Stimulated activated naive CD8-positive, alpha-beta T cell treated with anti-CD3 and anti-CD28 coated beads, Interleukin-15, amount 100 ng/mL, for 72 hours (primary cell): ENCODE measurements around the gene CES3.
"Not testable (repeated sequence)": the region's sequence is repeated elsewhere in the genome, so short reads cannot be mapped to it uniquely, and the experiment has no call there.

Experiments
- ATAC-seq: fragments of 150-1000 bp; cut with Tn5 transposase; 2 replicates; pipeline ENCODE4 v1.10.0; 2021; ENCODE audit warnings: mild to moderate bottlenecking, moderate library complexity
- DNase-seq, 2 donors: peaks; one replicate each; pipeline ENCODE4 v3.0.0; 2021 to 2022
- H3K27ac Mint-ChIP-seq, 2 donors: one replicate each; pipeline ENCODE4 v1.8.0; 2022; ENCODE audit warnings: mild to moderate bottlenecking in 2 of 2, mixed read lengths in 2 of 2, moderate library complexity in 2 of 2
- H3K27me3 Mint-ChIP-seq: one replicate; pipeline ENCODE4 v1.8.0; 2022; ENCODE audit warnings: mixed read lengths
- H3K4me1 Mint-ChIP-seq: one replicate; pipeline ENCODE4 v1.8.0; 2022; ENCODE audit warnings: mild to moderate bottlenecking, mixed read lengths
- H3K4me3 Mint-ChIP-seq, 2 donors: one replicate each; pipeline ENCODE4 v1.8.0; 2022; ENCODE audit warnings: mild to moderate bottlenecking in 2 of 2, mixed read lengths in 2 of 2, moderate library complexity in 1 of 2
- H3K9me3 Mint-ChIP-seq, 2 donors: one replicate each; pipeline ENCODE4 v1.8.0; 2022; ENCODE audit warnings: mixed read lengths in 2 of 2

Gene CES3

DNA sequence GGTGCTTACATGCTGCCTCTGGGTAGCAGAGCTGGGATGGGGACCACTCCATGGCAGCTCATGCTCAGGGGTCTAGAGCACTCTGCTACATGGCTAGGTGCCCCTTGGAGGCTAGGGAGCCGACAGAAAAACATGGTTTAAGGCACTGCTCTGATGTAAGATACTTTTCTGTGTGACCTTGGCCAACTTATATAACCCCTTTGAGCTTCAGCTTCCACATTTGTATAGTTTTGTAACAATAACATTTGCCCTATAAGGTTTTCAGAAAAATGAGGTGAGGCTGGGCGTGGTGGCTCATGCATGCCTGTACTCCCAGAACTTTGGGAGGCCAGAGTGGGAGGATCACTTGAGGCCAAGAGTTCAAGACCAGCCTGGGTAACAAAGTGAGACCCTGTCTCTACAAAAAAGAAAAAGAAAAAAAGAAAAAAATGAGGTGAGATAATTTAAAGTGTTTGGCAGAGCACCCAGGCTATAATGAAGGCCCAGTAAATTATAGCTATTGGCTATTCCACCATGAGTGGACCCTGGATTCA lies 30.5 kb downstream of the CES3 start:
- Mint-ChIP-seq H3K4me1 (peaks cover 22% of the 10 kb centered on the region), H3K27ac (no peak overlapping the region), H3K4me3 (no peak overlapping the region), H3K9me3 (no peaks in the 10 kb centered on the region), H3K27me3 (no peaks in the 10 kb centered on the region)
- ATAC-seq (no peak), DNase-seq (no peak)

DNA sequence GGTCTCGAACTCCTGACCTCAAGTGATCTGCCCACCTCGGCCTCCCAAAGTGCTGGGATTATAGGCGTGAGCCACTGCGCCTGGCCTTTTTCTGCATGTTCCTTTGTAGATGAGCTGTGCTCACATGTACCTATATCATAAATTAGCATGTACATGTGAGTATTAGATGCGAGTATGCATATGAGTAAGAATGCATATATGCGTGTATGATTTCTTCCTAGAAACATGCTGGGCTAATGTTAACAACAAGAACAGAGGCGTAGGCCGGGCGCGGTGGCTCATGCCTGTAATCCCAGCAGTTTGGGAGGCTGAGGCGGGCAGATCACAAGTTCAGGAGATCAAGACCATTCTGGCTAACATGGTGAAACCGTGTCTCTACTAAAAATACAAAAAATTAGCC lies 32.5 kb downstream of the CES3 start:
- H3K27ac Mint-ChIP-seq, H3K9me3 Mint-ChIP-seq, DNase-seq, ATAC-seq, H3K27me3 Mint-ChIP-seq, H3K4me1 Mint-ChIP-seq, H3K4me3 Mint-ChIP-seq: not testable (repeated sequence)

- Mint-ChIP-seq H3K9me3 (no peaks in the 10 kb centered on the region), H3K27ac (no peak overlapping the region), H3K4me3 (no peak overlapping the region), H3K27me3 (peaks cover 17% of the 10 kb centered on the region), H3K4me1 (peaks cover 21% of the 10 kb centered on the region)
- ATAC-seq (no peak), DNase-seq (no peak)
Observed at GRCh38 chr16:66996324-66996982, 35.4 kb downstream of the CES3 start.

DNA sequence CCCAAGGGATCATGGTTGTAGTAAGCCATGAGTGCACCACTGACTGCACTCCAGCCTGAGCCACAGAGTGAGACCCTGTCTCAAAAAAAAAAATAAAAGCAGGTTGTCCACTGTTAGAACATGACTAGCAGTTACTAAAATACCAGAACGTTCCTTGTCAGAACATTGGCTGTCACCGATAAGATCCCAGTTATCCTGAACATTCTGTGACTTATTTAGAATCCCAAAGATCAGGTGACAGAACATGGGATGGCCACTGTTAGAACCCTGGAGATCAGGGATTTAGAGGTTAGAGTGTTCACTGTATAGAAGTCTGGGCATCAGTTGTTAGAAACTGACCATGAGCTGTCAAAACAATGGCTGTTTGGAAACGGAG lies 35.9 kb downstream of the CES3 start:
- Mint-ChIP-seq H3K27ac (no peak overlapping the region), H3K9me3 (no peaks in the 10 kb centered on the region), H3K4me1 (peaks cover 26% of the 10 kb centered on the region), H3K4me3 (no peak overlapping the region), H3K27me3 (peaks cover 17% of the 10 kb centered on the region)
- DNase-seq (no peak), ATAC-seq (no peak)

DNA sequence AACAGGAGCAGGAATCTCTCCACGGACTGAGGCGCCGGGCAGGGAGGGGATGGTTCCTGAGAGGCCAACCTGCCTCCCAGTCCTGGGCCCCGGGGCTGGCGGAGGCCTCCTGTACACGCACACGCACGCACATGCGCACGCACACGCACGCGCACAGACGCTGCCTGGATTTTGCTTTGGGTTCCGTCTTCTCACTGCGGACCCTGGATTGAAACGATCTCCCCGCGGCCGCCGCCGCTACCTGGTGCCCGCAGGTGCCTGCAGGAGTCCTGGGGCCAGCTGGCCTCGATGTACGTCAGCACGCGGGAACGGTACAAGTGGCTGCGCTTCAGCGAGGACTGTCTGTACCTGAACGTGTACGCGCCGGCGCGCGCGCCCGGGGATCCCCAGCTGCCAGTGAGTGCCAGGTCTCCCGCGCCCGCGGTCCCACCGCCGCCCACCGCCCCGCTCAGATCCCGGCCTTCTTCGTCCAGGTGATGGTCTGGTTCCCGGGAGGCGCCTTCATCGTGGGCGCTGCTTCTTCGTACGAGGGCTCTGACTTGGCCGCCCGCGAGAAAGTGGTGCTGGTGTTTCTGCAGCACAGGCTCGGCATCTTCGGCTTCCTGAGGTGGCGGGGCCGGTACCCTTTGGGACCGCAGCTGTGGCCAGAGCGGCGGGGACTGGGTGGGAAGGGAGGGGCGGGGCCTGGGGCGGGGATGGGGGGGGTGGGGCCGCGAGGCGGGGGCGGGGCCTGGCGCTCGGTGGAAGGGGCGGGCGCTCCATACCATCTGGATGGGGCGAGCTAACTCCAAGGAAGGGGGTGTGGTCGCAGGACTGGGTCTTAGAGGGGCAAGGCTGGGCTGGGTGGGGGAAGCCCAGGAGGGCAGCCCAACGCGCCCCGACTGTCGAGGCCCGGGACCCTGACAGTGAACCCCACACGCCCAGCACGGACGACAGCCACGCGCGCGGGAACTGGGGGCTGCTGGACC lies 39.6 kb downstream of the CES3 start:
- ATAC-seq (peak; percentile 79), DNase-seq (peak in 1 of 2 donors; percentile 55)
- peak overlapping the region; percentile 1 to 71 for H3K27ac Mint-ChIP-seq
- no peaks in the 10 kb centered on the region for H3K9me3 Mint-ChIP-seq
- H3K4me1 Mint-ChIP-seq = peaks cover 35% of the 10 kb centered on the region
- H3K4me3 Mint-ChIP-seq = peak overlapping the region; percentile 72 to 84
- H3K27me3 Mint-ChIP-seq = peaks cover 28% of the 10 kb centered on the region

DNA sequence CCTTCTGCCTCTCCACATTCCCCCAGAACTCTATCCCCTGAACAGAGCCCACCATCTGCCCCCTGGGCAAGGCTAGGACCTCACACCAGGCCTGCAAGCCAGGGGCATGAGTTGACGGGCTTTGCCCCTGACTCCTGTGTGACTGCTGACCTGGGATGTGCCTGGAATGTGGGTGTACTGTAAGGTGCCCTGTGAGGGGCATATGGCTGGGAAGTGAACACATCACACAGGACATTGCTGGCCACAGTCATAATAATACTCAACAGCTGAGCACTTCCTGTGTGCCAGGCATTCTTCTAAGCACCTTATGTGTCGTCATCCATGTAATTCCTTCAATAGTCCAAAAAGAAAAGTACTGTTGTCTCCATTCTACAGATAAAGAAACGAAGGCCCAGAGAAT lies 40.7 kb downstream of the CES3 start:
- H3K4me3 Mint-ChIP-seq = peak overlapping the region; percentile 58 to 63
- no peak overlapping the region for H3K27ac Mint-ChIP-seq
- no peaks in the 10 kb centered on the region for H3K9me3 Mint-ChIP-seq
- peaks cover 38% of the 10 kb centered on the region for H3K4me1 Mint-ChIP-seq
- no peak for DNase-seq
- peaks cover 28% of the 10 kb centered on the region for H3K27me3 Mint-ChIP-seq
- ATAC-seq = no peak

DNA sequence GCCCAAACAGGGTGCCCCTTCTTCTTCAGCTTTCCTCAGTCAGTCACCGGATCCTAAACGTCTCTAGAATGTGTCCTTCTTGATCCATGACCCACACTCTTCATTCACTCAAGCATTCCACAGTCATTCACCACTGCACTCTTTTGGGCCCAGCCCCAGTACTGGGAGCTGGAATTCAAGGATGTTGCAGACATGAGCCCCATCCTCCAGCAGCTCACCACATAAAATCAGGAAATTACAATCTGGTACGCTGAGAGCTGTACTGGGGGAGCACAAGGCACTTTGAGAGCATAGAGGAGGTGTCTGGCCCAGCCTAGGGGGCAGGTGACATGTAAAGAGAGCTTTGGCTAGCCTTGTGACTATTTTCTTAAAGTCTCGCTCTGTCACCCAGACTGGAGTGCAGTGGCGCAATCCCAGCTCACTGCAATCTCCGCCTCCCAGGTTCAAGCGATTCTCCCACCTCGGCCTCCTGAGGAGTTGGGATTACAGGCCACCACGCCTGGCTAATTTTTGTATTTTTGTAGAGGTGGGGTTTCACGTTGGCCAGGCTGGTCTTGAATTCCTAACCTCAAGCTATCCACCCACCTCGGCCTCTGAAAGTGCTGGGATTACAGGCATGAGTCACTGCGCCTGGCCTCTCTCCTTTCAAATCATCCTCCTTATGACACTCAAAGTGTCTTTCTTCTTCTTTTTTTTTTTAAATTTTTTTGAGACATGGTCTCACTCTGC lies 46.0 kb downstream of the CES3 start:
- DNase-seq (no peak), ATAC-seq (no peak)
- Mint-ChIP-seq H3K27ac (peak overlapping the region in 1 of 2 donors; percentile 20), H3K27me3 (peaks cover 11% of the 10 kb centered on the region), H3K4me1 (peaks cover 48% of the 10 kb centered on the region), H3K9me3 (no peaks in the 10 kb centered on the region), H3K4me3 (no peak overlapping the region)

- Mint-ChIP-seq H3K27me3 (no peaks in the 10 kb centered on the region), H3K27ac (no peak overlapping the region), H3K4me3 (no peak overlapping the region), H3K4me1 (peaks cover 54% of the 10 kb centered on the region), H3K9me3 (no peaks in the 10 kb centered on the region)
- no peak for ATAC-seq
- DNase-seq = no peak
Observed at GRCh38 chr16:67009158-67009557, 48.1 kb downstream of the CES3 start.

- DNase-seq (no peak), ATAC-seq (no peak)
- H3K4me1 Mint-ChIP-seq = peaks cover 67% of the 10 kb centered on the region
- no peak overlapping the region for H3K27ac Mint-ChIP-seq
- no peak overlapping the region for H3K4me3 Mint-ChIP-seq
- no peaks in the 10 kb centered on the region for H3K9me3 Mint-ChIP-seq
- no peaks in the 10 kb centered on the region for H3K27me3 Mint-ChIP-seq
Observed at GRCh38 chr16:67011274-67011673, 50.2 kb downstream of the CES3 start.

DNA sequence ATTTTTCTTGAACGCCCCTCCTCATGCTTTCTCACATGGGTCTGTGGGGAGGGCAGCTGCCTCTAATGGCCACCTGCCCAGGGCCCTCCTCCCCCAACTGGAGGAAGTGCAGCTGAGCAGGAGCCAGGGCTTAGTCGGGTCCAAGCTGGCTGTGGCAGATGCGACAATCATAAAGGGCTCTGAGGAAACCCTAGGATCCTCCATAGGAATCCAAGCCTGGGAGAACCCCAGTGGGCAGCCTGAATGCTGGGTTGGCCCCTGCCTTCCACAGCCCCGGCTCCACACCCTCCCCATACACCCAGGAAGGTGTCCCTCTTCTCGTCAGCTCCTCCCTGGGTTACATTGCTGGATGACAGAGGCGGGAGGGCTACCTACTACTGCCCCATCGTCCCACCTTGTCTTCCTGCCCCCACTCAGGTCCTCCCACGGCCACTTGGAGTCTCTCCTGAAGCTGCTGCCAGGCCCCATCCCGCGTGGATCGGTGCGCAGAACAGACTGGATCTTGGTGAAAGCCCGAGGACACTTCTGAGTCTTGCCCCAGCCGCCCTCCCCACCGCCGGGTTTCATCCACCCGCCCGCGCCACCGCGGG lies 52.3 kb downstream of the CES3 start:
- Mint-ChIP-seq H3K27me3 (no peaks in the 10 kb centered on the region), H3K27ac (peak overlapping the region; percentile 82 to 85), H3K4me3 (peak overlapping the region; percentile 89 to 95), H3K9me3 (no peaks in the 10 kb centered on the region), H3K4me1 (peaks cover 54% of the 10 kb centered on the region)
- ATAC-seq (peak; percentile 2), DNase-seq (no peak)

DNA sequence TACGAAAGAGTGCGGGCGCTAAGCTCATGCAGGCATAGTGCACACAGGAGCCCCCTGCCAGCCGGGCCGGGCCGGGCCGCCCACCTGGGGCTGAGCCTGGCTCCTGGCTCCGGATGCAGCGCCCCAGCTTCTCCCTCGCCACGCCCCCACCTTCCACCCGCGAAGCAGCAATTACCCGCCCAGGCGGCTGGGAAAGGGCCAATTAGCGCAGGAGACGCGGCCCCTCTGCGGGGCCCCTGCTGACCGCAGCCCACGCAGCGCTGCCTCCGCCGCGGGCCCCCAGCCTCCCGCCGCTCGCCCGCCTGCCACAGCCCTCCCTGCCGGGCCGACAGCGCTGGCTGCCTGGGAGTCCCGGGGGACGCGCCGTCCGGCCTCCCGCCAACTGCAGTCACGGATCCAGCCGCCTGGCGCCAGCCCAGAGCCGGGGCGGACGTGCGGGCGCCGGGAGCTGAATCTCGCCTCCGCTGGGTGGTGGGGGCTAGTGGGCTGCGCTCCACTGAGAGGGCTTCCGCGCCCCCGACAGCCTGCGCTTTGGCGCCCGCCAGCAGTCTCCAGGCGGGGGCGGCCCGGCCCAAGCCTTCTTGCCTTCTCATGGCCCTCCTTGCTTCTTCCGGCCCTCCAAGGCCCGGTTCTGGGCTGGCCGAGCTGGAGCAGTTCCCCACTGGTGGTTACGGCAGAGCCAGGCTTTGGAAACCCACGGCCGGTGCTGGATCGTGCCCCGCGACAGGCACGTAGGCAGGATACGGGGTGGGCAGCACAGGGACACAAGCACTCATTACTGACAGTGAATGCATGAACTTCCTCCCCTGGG lies 53.0 kb downstream of the CES3 start:
- Mint-ChIP-seq H3K4me3 (peak overlapping the region; percentile 89 to 95), H3K9me3 (no peaks in the 10 kb centered on the region), H3K27me3 (no peaks in the 10 kb centered on the region), H3K4me1 (peaks cover 48% of the 10 kb centered on the region), H3K27ac (peak overlapping the region; percentile 89 to 96)
- peak; percentile 87 to 89 for DNase-seq
- ATAC-seq = peak; percentile 72

GRCh38 chr16:67014634-67015312 lies 53.7 kb downstream of the CES3 start:
- Mint-ChIP-seq H3K4me3 (peak overlapping the region; percentile 89 to 95), H3K27ac (peak overlapping the region; percentile 2 to 96), H3K9me3 (no peaks in the 10 kb centered on the region), H3K27me3 (no peaks in the 10 kb centered on the region), H3K4me1 (peaks cover 40% of the 10 kb centered on the region)
- DNase-seq (no peak), ATAC-seq (no peak)

DNA sequence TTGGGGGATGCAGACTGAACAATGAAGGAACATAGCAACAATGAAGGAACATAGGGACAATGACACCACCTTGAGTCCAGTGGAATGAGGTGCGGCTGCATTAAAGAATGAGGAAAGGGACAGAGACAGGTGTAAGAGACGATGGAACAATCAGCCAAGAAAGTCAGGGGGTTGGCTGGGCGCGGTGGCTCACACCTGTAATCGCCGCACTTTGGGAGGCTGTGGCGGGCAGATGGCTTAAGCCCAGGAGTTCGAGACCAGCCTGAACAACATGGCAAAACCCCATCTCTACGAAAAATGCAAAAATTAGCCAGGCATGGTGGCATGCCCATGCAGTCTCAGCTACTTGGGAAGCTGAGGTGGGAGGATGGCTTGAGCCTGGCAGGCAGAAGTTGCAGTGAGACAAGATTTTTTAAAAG lies 54.3 kb downstream of the CES3 start:
- H3K4me1 Mint-ChIP-seq = peaks cover 40% of the 10 kb centered on the region
- H3K4me3 Mint-ChIP-seq = peak overlapping the region; percentile 89 to 95
- no peaks in the 10 kb centered on the region for H3K27me3 Mint-ChIP-seq
- no peak for DNase-seq
- H3K9me3 Mint-ChIP-seq = no peaks in the 10 kb centered on the region
- ATAC-seq = no peak
- peak overlapping the region in 1 of 2 donors; percentile 2 for H3K27ac Mint-ChIP-seq

- Mint-ChIP-seq H3K27ac (peak overlapping the region in 1 of 2 donors; percentile 75), H3K4me1 (peaks cover 33% of the 10 kb centered on the region), H3K4me3 (no peak overlapping the region), H3K9me3 (no peaks in the 10 kb centered on the region), H3K27me3 (no peaks in the 10 kb centered on the region)
- ATAC-seq (no peak), DNase-seq (no peak)
Observed at GRCh38 chr16:67016143-67016542, 55.1 kb downstream of the CES3 start.
